ENCODE measurements around the gene HIP1. TPM values are rescaled to one million over a fixed set of nuclear protein-coding genes. Genes with fewer than 3 reads are reported as not detected.

Gene HIP1
- total RNA-seq, 2 donors from 2014 or later = 42.9 to 48.2 TPM

DNA sequence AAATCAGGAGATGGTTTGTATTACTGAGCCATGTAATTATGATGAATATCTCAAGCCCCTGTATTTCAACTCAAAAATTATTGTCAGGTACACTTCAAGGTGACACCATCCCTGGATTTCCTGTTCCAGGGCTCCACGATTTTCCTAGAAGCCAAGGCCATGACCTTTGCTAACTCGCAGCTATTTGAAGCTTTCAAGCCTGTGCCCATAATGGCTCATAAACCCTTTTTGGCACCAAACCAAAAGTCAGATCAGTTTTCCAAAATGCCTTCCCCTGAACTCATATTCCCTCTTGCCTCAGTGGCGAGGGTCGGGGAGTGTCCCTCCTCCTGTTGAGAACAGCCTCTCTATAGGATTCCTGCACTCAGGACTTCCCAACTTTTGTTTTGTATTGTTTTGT, 70.8 kb downstream of the HIP1 start:
- no peaks in the 10 kb centered on the region for H3K27me3 ChIP-seq (replicated peaks; ENCODE audit: insufficient read depth)
- TF ChIP-seq, protein P1, sequence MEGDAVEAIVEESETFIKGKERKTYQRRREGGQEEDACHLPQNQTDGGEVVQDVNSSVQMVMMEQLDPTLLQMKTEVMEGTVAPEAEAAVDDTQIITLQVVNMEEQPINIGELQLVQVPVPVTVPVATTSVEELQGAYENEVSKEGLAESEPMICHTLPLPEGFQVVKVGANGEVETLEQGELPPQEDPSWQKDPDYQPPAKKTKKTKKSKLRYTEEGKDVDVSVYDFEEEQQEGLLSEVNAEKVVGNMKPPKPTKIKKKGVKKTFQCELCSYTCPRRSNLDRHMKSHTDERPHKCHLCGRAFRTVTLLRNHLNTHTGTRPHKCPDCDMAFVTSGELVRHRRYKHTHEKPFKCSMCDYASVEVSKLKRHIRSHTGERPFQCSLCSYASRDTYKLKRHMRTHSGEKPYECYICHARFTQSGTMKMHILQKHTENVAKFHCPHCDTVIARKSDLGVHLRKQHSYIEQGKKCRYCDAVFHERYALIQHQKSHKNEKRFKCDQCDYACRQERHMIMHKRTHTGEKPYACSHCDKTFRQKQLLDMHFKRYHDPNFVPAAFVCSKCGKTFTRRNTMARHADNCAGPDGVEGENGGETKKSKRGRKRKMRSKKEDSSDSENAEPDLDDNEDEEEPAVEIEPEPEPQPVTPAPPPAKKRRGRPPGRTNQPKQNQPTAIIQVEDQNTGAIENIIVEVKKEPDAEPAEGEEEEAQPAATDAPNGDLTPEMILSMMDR (IDR thresholded peaks at IDR 0.05) = no peak
- no peak for DNase-seq (ENCODE audit: low spot score)
- no peak overlapping the region for H3K4me3 ChIP-seq
- H3K27ac ChIP-seq = peak overlapping the region in 1 of 2 donors; percentile 17
- no peaks in the 10 kb centered on the region for H3K36me3 ChIP-seq
- H3K4me1 ChIP-seq (ENCODE audit: control insufficient read depth in 1 of 2, low read depth in 2 of 2) = peaks cover 12 to 30% of the 10 kb centered on the region in 2 donors
- no peaks in the 10 kb centered on the region for H3K9me3 ChIP-seq
- no peak for ATAC-seq (ENCODE audit: insufficient number of reproducible peaks, low FRiP score, low read depth)

DNA sequence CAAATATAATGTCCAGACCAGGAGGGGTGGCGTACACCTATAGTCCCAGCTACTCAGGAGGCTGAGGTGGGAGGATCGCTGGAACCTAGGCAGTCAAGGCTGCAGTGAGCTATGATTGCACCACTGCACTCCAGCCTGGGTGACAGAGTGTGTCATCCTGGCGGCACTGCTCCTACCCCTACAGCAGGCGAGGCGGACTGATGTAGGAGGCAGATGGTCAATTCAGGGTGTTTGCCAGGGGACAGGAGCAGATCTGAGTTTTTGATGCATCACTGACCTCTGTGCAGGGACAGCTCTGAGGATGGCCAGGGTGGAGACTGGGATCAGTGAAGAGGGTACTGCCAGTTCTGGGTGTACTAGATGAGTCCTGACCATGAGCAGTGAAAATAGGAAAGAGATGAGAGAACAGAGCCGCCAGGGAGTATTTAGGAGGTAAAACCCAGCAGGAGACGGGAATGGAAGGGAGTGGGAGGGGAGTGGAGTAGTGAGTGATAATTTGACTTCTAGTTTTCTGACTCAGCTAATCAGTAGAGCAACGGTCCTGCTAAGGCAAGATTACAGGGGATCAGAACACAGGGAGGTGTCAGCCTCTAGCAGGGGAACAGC, 75.3 kb downstream of the HIP1 start:
- ATAC-seq (ENCODE audit: insufficient number of reproducible peaks, low FRiP score, low read depth) = no peak

GRCh38 chr7:75662579-75663301, 76.0 kb downstream of the HIP1 start:
- TF ChIP-seq, protein P1 (IDR thresholded peaks at IDR 0.05) = no peak
- no peak for ATAC-seq (ENCODE audit: insufficient number of reproducible peaks, low FRiP score, low read depth)

More for the DNA sequence above, 75.3 kb downstream of the HIP1 start:
- no peak for DNase-seq (ENCODE audit: low spot score)
- H3K4me3 ChIP-seq = no peak overlapping the region
- H3K9me3 ChIP-seq = no peaks in the 10 kb centered on the region
- no peaks in the 10 kb centered on the region for H3K36me3 ChIP-seq
- H3K27ac ChIP-seq = no peak overlapping the region
- TF ChIP-seq, protein P1 (IDR thresholded peaks at IDR 0.05) = no peak
- H3K27me3 ChIP-seq (replicated peaks; ENCODE audit: insufficient read depth) = no peaks in the 10 kb centered on the region
- peaks cover 22 to 43% of the 10 kb centered on the region in 2 donors for H3K4me1 ChIP-seq (ENCODE audit: control insufficient read depth in 1 of 2, low read depth in 2 of 2)

GRCh38 chr7:75660566-75661215, 78.0 kb downstream of the HIP1 start:
- H3K27me3 ChIP-seq (replicated peaks; ENCODE audit: insufficient read depth) = no peaks in the 10 kb centered on the region
- H3K4me3 ChIP-seq = no peak overlapping the region
- H3K4me1 ChIP-seq (ENCODE audit: control insufficient read depth in 1 of 2, low read depth in 2 of 2) = peaks cover 32 to 50% of the 10 kb centered on the region in 2 donors
- H3K36me3 ChIP-seq = no peaks in the 10 kb centered on the region
- ATAC-seq (ENCODE audit: insufficient number of reproducible peaks, low FRiP score, low read depth) = no peak
- DNase-seq (ENCODE audit: low spot score) = no peak
- H3K27ac ChIP-seq = no peak overlapping the region
- TF ChIP-seq, protein P1 (IDR thresholded peaks at IDR 0.05) = no peak
- no peaks in the 10 kb centered on the region for H3K9me3 ChIP-seq

More at GRCh38 chr7:75662579-75663301, 76.0 kb downstream of the HIP1 start:
- H3K27me3 ChIP-seq (replicated peaks; ENCODE audit: insufficient read depth) = no peaks in the 10 kb centered on the region
- no peaks in the 10 kb centered on the region for H3K9me3 ChIP-seq
- H3K27ac ChIP-seq = no peak overlapping the region
- no peaks in the 10 kb centered on the region for H3K36me3 ChIP-seq
- DNase-seq (ENCODE audit: low spot score) = no peak
- H3K4me3 ChIP-seq = no peak overlapping the region
- peaks cover 26 to 45% of the 10 kb centered on the region in 2 donors for H3K4me1 ChIP-seq (ENCODE audit: control insufficient read depth in 1 of 2, low read depth in 2 of 2)

DNA sequence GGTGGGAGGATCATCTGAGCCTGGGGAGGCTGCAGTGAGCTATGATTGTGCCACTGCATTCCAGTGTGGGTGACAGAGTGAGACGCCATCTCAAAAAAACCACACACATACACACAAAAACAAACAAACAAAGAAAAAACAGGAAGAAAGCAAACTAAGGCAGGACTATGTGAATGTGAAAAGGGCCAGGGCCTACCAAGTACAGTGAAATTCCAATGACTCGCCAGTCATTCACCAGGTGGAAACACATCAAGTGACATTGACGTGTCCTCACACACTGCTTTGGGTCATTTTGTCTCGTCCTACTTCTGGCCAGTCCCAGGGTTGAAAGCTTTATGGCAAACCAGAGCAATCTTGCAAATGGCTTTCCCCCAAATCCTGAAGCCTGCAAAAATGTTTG, 79.9 kb downstream of the HIP1 start:
- DNase-seq (ENCODE audit: low spot score) (no peak), ATAC-seq (ENCODE audit: insufficient number of reproducible peaks, low FRiP score, low read depth) (no peak)
- Histone ChIP-seq H3K4me3 (no peak overlapping the region), H3K27ac (peak overlapping the region; percentile 69 to 74), H3K4me1 (ENCODE audit: control insufficient read depth in 1 of 2, low read depth in 2 of 2) (peaks cover 38 to 61% of the 10 kb centered on the region in 2 donors), H3K9me3 (no peaks in the 10 kb centered on the region), H3K36me3 (no peaks in the 10 kb centered on the region), H3K27me3 (replicated peaks; ENCODE audit: insufficient read depth) (no peaks in the 10 kb centered on the region)
- TF ChIP-seq, protein P1 (IDR thresholded peaks at IDR 0.05) = no peak

Data from thoracic aorta (tissue), 2 donors.